B cell (primary cell): Measurements from ENCODE around the gene DDB1. TPM values are rescaled to one million over a fixed set of nuclear protein-coding genes. Genes with fewer than 3 reads are reported as not detected.

ENCODE experiments used
- ATAC-seq: fragments of 200-7000 bp; cut with Tn5 transposase; one replicate; pipeline ENCODE4 v1.10.0; 2021; ENCODE audit warnings: low read depth, mild to moderate bottlenecking, moderate number of reproducible peaks, moderate library complexity
- CTCF ChIA-PET: fragments of 350-600 bp; sonication (Branson Sonifier 250); formaldehyde crosslinking; loops from one replicate; lab custom pipeline; 2021; ENCODE audit warnings: antibody characterized with exemption, inconsistent platforms; lab: Charles Lee
- POLR2A ChIA-PET: fragments of 350-600 bp; sonication (Branson Sonifier 250); formaldehyde crosslinking; loops from one replicate; lab custom pipeline; 2021; ENCODE audit warnings: antibody characterized with exemption; lab: Charles Lee
- DNase-seq: peaks from one replicate; pipeline ENCODE4 v3.0.0; 2013
- H2AFZ ChIP-seq: 2 replicates; pipeline ENCODE4 v1.6.1; 2012; ENCODE audit warnings: mild to moderate bottlenecking, low read depth, low read length; ENCODE audit not compliant: insufficient read depth, poor library complexity, severe bottlenecking
- H3K27ac ChIP-seq, 2 donors: 1 replicate in 1 of 2; 2 replicates in 1 of 2; pipeline ENCODE4 v1.5.1; 2012 to 2013; ENCODE audit warnings: low read length in 2 of 2, mild to moderate bottlenecking in 2 of 2, moderate library complexity in 1 of 2
- H3K27me3 ChIP-seq, 4 experiments: fragments of 200-600 bp in 1 of 4; sonication (generic) in 1 of 4; replicated peaks in 1 of 4; 1 replicate in 2 of 4; 2 replicates in 2 of 4; pipeline versions ENCODE4 v1.6.1 to v1.7.0; 2013 to 2016; ENCODE audit warnings: low read length in 3 of 4, mild to moderate bottlenecking in 2 of 4, mixed read lengths in 1 of 4, moderate library complexity in 1 of 4; ENCODE audit not compliant: insufficient read depth in 4 of 4, control insufficient read depth in 3 of 4; ENCODE audit errors: control extremely low read depth in 1 of 4
- H3K36me3 ChIP-seq, 2 experiments: replicated peaks in 1 of 2; 1 replicate in 1 of 2; 2 replicates in 1 of 2; pipeline versions ENCODE4 v1.6.1 to v1.7.1; 2013; ENCODE audit warnings: low read length in 1 of 2; ENCODE audit not compliant: insufficient read depth in 2 of 2, control insufficient read depth in 1 of 2; ENCODE audit errors: control extremely low read depth in 1 of 2, extremely low read depth in 1 of 2
- H3K4me1 ChIP-seq, 2 donors: fragments of 200-600 bp in 1 of 2; sonication (generic) in 1 of 2; 1 replicate in 1 of 2; 2 replicates in 1 of 2; pipeline versions ENCODE4 v1.5.1 to v1.6.1; 2013 to 2017; ENCODE audit warnings: low read length in 2 of 2; ENCODE audit not compliant: control insufficient read depth in 2 of 2, insufficient read depth in 2 of 2
- H3K4me2 ChIP-seq: replicated peaks from 2 replicates; pipeline ENCODE3; 2012; ENCODE audit warnings: mild to moderate bottlenecking, low read depth, low read length; ENCODE audit not compliant: poor library complexity, severe bottlenecking
- H3K4me3 ChIP-seq, 5 experiments: fragments of 200-600 bp in 1 of 5; sonication (generic) in 1 of 5; 1 replicate in 3 of 5; 2 replicates in 2 of 5; pipeline versions ENCODE4 v1.5.1 to v1.7.0; 2011 to 2016; ENCODE audit warnings: low read length in 4 of 5, mild to moderate bottlenecking in 4 of 5, low read depth in 2 of 5, control low read depth in 1 of 5, moderate library complexity in 1 of 5; ENCODE audit not compliant: insufficient read depth in 1 of 5; ENCODE audit errors: control extremely low read depth in 1 of 5, extremely low read depth in 1 of 5
- H3K79me2 ChIP-seq: fragments of 200-600 bp; sonication (generic); one replicate; pipeline ENCODE4 v1.6.0; 2016; ENCODE audit warnings: low read length; ENCODE audit not compliant: control insufficient read depth, insufficient read depth
- H3K9ac ChIP-seq: fragments of 200-600 bp; sonication (generic); 2 replicates; pipeline ENCODE4 v1.6.1; 2017; ENCODE audit warnings: mild to moderate bottlenecking, low read length, moderate library complexity
- H3K9me3 ChIP-seq, 3 donors: one replicate each; pipeline versions ENCODE4 v1.6.1 to v1.7.1; 2013; ENCODE audit warnings: low read length in 2 of 3; ENCODE audit not compliant: control insufficient read depth in 2 of 3, insufficient read depth in 1 of 3; ENCODE audit errors: control extremely low read depth in 1 of 3
- H4K20me1 ChIP-seq: 2 replicates; pipeline ENCODE4 v1.6.0; 2012; ENCODE audit warnings: mild to moderate bottlenecking, low read length; ENCODE audit not compliant: insufficient read depth, control insufficient read depth, poor library complexity, severe bottlenecking
- H3K27ac Mint-ChIP-seq: one replicate; pipeline ENCODE4 v1.8.0; 2021; ENCODE audit warnings: mixed read lengths
- H3K27me3 Mint-ChIP-seq: one replicate; pipeline ENCODE4 v1.8.0; 2021; ENCODE audit warnings: mixed read lengths
- H3K4me1 Mint-ChIP-seq: one replicate; pipeline ENCODE4 v1.8.0; 2021; ENCODE audit warnings: mixed read lengths
- H3K4me3 Mint-ChIP-seq: one replicate; pipeline ENCODE4 v1.8.0; 2021; ENCODE audit warnings: mixed read lengths
- H3K9me3 Mint-ChIP-seq: one replicate; pipeline ENCODE4 v1.8.0; 2022; ENCODE audit warnings: mixed read lengths; ENCODE audit not compliant: insufficient read depth
- CTCF ChIP-seq: fragments of 200-600 bp; IDR thresholded peaks from one replicate; pipeline ENCODE4 v1.8.0; 2022; ENCODE audit warnings: antibody characterized with exemption, mild to moderate bottlenecking
- EZH2 ChIP-seq: IDR thresholded peaks from 2 replicates; pipeline ENCODE4 v1.6.1; 2012; ENCODE audit warnings: borderline replicate concordance, low read depth, mild to moderate bottlenecking, moderate library complexity, low read length; ENCODE audit not compliant: insufficient read depth, poor library complexity, severe bottlenecking
- WGBS: methylation state at CpG from one replicate; pipeline ENCODE4 v1.1.5; 2013; ENCODE audit warnings: missing lambda C conversion rate; ENCODE audit not compliant: insufficient coverage; 5-methylcytosine and 5-hydroxymethylcytosine counted together
- intact Hi-C: fragments of 100-400 bp; cut with micrococcal nuclease; formaldehyde crosslinking; loops from one replicate; pipeline ENCODE4 v1.10.0; 2022
- polyA plus RNA-seq: library from polyadenylated mRNA; depleted of rRNA; stranded (reverse); fragments of >200 nt; gene quantifications from 2 replicates; pipeline ENCODE4 v1.2.3, GENCODE V29; 2012
- total RNA-seq, 2 donors: library from RNA; stranded (reverse); fragments of 120-200 nt in 1 of 2; gene quantifications; 1 replicate in 1 of 2; 2 replicates in 1 of 2; pipeline versions ENCODE4 v1.2.3 to v1.2.4, GENCODE V29; 2013 to 2022

Gene DDB1
- total and polyA plus RNA-seq, 2 donors (not counting 1 experiment from before 2014, with no cell fraction given), result 52.4 to 155 TPM

GRCh38 chr11:61350336-61350735, 17.4 kb upstream of the DDB1 start:
- DNase-seq (no peak), ATAC-seq (no peak)
- ChIA-PET CTCF (interaction anchor here (3.0 to 3.2 kb wide), 2 partner anchors 14 to 35 kb away, joined by 22 to 30 read pairs; no protein-coding TSS in a partner anchor), POLR2A (interaction anchor here (1.5 kb wide), 1 partner anchor 12 kb away, joined by 4 read pairs; the partner anchor contains the start of genes CYB561A3 and TMEM138)
- H3K79me2 ChIP-seq, result peaks cover 42% of the 10 kb centered on the region
- no peaks in the 10 kb centered on the region for H3K9me3 Mint-ChIP-seq
- H3K9ac ChIP-seq, result no peak overlapping the region
- no peaks in the 10 kb centered on the region for H3K27me3 Mint-ChIP-seq
- H3K4me3 Mint-ChIP-seq, result no peak overlapping the region
- H3K4me1 ChIP-seq, result peaks cover 26 to 41% of the 10 kb centered on the region in 2 donors
- intact Hi-C loops, result loop anchor here (10.0 kb wide), 2 partner anchors 436 to 774 kb away; partner anchors contain the start of genes INCENP and TMEM109
- peak overlapping the region; percentile 67 for H3K27ac Mint-ChIP-seq
- H3K27ac ChIP-seq, result peak overlapping the region in 1 of 2 donors; percentile 74
- no peak overlapping the region for H3K4me2 ChIP-seq
- no peak overlapping the region for H2AFZ ChIP-seq
- peaks cover 2 to 94% of the 10 kb centered on the region in 2 experiments for H3K36me3 ChIP-seq
- no peak for TF ChIP-seq EZH2
- no peak for TF ChIP-seq CTCF
- no peaks in the 10 kb centered on the region for H3K27me3 ChIP-seq
- H3K4me3 ChIP-seq, result no peak overlapping the region
- H4K20me1 ChIP-seq, result peaks cover 82% of the 10 kb centered on the region
- no peaks in the 10 kb centered on the region for H3K9me3 ChIP-seq
- WGBS, result 83% methylated on average over 1 of the region's 1 CpG
- peaks cover 51% of the 10 kb centered on the region for H3K4me1 Mint-ChIP-seq

- peak overlapping the region in 1 of 2 donors; percentile 74 for H3K27ac ChIP-seq
- H3K79me2 ChIP-seq, result peaks cover 38% of the 10 kb centered on the region
- H4K20me1 ChIP-seq, result peaks cover 80% of the 10 kb centered on the region
- no peaks in the 10 kb centered on the region for H3K27me3 Mint-ChIP-seq
- H3K4me2 ChIP-seq, result no peak overlapping the region
- H3K4me3 Mint-ChIP-seq, result no peak overlapping the region
- no peak for TF ChIP-seq CTCF
- no peak for TF ChIP-seq EZH2
- POLR2A ChIA-PET, result interaction anchor here (1.5 kb wide), 1 partner anchor 13 kb away, joined by 4 read pairs; the partner anchor contains the start of genes CYB561A3 and TMEM138
- no peaks in the 10 kb centered on the region for H3K27me3 ChIP-seq
- peak overlapping the region; percentile 85 for H3K27ac Mint-ChIP-seq
- no peak overlapping the region for H2AFZ ChIP-seq
- intact Hi-C loops, result loop anchor here (10.0 kb wide), 2 partner anchors 435 to 775 kb away; partner anchors contain the start of genes INCENP and TMEM109
- peaks cover 49% of the 10 kb centered on the region for H3K4me1 Mint-ChIP-seq
- H3K9me3 Mint-ChIP-seq, result no peaks in the 10 kb centered on the region
- H3K9ac ChIP-seq, result no peak overlapping the region
- H3K4me3 ChIP-seq, result no peak overlapping the region
- no peaks in the 10 kb centered on the region for H3K9me3 ChIP-seq
- no peak for DNase-seq
- H3K4me1 ChIP-seq, result peaks cover 22 to 37% of the 10 kb centered on the region in 2 donors
- peaks cover 2 to 93% of the 10 kb centered on the region in 2 experiments for H3K36me3 ChIP-seq
- 94% methylated on average over 10 of the region's 10 CpGs for WGBS
- CTCF ChIA-PET, result interaction anchor here (3.0 to 3.2 kb wide), 2 partner anchors 14 to 36 kb away, joined by 22 to 30 read pairs; no protein-coding TSS in a partner anchor
- ATAC-seq, result no peak
Observed at GRCh38 chr11:61349916-61350315, 17.0 kb upstream of the DDB1 start.
